Measurements from ENCODE around the gene CEP250.

DNA sequence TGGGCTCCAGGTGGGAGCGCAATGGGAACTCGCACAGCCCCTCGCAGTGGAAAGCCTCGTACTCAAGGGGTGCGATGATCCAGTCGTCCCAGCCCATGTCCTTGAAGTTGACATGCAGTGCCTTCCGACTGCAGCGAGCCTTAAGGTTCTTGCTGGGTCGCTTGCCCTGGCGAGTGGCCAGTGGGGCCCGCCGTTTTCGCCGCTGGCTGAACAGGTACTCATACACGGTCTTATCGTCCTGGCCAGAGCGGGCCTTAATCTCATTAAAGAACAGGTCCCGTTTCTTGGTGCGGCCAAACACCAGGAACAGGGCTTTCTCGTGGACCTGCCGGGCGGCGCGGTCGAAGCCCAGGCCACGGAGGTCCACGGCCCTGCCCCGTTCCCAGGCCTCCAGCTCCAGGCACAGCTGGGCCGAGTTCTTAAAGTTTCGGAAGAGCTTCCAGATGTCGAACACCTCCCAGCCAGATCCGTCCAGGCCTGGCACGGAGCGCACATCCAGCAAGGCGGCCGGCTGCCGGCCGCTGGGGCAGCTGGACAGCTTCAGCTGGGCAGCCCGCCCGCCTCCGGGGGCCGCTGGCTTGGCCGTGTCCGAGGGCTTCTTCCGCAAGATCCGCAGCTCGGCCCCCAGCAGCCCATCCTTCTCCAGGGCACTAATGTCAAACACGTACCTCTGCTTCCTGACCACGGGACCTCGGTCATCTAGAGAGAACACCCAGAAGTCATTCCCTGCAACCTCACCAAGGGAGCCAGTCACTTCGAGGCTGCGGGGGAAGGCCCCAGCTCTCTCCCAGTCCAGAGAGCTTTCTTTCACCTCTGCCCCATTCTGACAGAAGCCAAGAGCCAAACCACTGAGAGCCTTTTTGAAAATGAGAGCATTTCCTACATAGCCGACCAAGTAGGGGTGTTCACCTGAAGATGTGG is 21.1 kb upstream of the CEP250 start:
- no peak for TF ChIP-seq POLR2A (IDR thresholded peaks at IDR 0.05; ENCODE audit: low read depth, low read length)
- TF ChIP-seq POLR2AphosphoS5 (IDR thresholded peaks at IDR 0.05; ENCODE audit: low read depth, low read length) = no peak
